Measurements from ENCODE around the gene KLF13.
A peak's percentile ranks its signal among the peaks of the same experiment; 100 is the strongest.

Gene KLF13

GRCh38 chr15:31346367-31347066 lies 19.9 kb downstream of the KLF13 start:
- peak overlapping the region; percentile 38 for H3K27ac ChIP-seq (ENCODE audit: low read depth, low read length)
- TF ChIP-seq EZH2phosphoT487 (IDR thresholded peaks at IDR 0.05; ENCODE audit: borderline replicate concordance, low read length) = no peak
- TF ChIP-seq, protein P1, sequence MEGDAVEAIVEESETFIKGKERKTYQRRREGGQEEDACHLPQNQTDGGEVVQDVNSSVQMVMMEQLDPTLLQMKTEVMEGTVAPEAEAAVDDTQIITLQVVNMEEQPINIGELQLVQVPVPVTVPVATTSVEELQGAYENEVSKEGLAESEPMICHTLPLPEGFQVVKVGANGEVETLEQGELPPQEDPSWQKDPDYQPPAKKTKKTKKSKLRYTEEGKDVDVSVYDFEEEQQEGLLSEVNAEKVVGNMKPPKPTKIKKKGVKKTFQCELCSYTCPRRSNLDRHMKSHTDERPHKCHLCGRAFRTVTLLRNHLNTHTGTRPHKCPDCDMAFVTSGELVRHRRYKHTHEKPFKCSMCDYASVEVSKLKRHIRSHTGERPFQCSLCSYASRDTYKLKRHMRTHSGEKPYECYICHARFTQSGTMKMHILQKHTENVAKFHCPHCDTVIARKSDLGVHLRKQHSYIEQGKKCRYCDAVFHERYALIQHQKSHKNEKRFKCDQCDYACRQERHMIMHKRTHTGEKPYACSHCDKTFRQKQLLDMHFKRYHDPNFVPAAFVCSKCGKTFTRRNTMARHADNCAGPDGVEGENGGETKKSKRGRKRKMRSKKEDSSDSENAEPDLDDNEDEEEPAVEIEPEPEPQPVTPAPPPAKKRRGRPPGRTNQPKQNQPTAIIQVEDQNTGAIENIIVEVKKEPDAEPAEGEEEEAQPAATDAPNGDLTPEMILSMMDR (IDR thresholded peaks at IDR 0.05; ENCODE audit: low read depth, low read length, poor library complexity, severe bottlenecking) = no peak
- H3F3A ChIP-seq (ENCODE audit: control insufficient read depth, insufficient read depth) = peaks cover 7% of the 10 kb centered on the region
- no peaks in the 10 kb centered on the region for H3K9me2 ChIP-seq (replicated peaks; ENCODE audit: control insufficient read depth, low read length)
- H3K9me3 ChIP-seq (ENCODE audit: control insufficient read depth, insufficient read depth, low read length) = no peaks in the 10 kb centered on the region
- peaks cover 100% of the 10 kb centered on the region for H3K4me1 ChIP-seq (ENCODE audit: control insufficient read depth, low read length)
- no peaks in the 10 kb centered on the region for H3K27me3 ChIP-seq (ENCODE audit: control insufficient read depth, low read length)
- peaks cover 51% of the 10 kb centered on the region for H3K36me3 ChIP-seq (ENCODE audit: control insufficient read depth, low read length)
- peak overlapping the region; percentile 89 for H3K4me2 ChIP-seq (ENCODE audit: low read length)
- peaks cover 21% of the 10 kb centered on the region for H4K20me1 ChIP-seq (ENCODE audit: control insufficient read depth, insufficient read depth, low read depth, low read length)
- H3K79me2 ChIP-seq (ENCODE audit: control insufficient read depth, low read length) = peaks cover 100% of the 10 kb centered on the region
- peak overlapping the region; percentile 60 for H3K4me3 ChIP-seq (ENCODE audit: low read length)

- Histone ChIP-seq H3K4me1 (ENCODE audit: control insufficient read depth, low read length) (peaks cover 100% of the 10 kb centered on the region), H3K9me3 (ENCODE audit: control insufficient read depth, insufficient read depth, low read length) (no peaks in the 10 kb centered on the region), H4K20me1 (ENCODE audit: control insufficient read depth, insufficient read depth, low read depth, low read length) (peaks cover 14% of the 10 kb centered on the region), H3K27me3 (ENCODE audit: control insufficient read depth, low read length) (no peaks in the 10 kb centered on the region), H3K4me2 (ENCODE audit: low read length) (peak overlapping the region; percentile 89), H3K4me3 (ENCODE audit: low read length) (no peak overlapping the region), H3K79me2 (ENCODE audit: control insufficient read depth, low read length) (peaks cover 100% of the 10 kb centered on the region), H3K9me2 (replicated peaks; ENCODE audit: control insufficient read depth, low read length) (no peaks in the 10 kb centered on the region), H3K36me3 (ENCODE audit: control insufficient read depth, low read length) (peaks cover 45% of the 10 kb centered on the region), H3F3A (ENCODE audit: control insufficient read depth, insufficient read depth) (peaks cover 10% of the 10 kb centered on the region), H3K27ac (ENCODE audit: low read depth, low read length) (no peak overlapping the region)
- no peak for TF ChIP-seq EZH2phosphoT487 (IDR thresholded peaks at IDR 0.05; ENCODE audit: borderline replicate concordance, low read length)
- TF ChIP-seq, protein P1 (IDR thresholded peaks at IDR 0.05; ENCODE audit: low read depth, low read length, poor library complexity, severe bottlenecking) = no peak
Observed at GRCh38 chr15:31347067-31347975, 20.7 kb downstream of the KLF13 start.

- peaks cover 10% of the 10 kb centered on the region for H3F3A ChIP-seq (ENCODE audit: control insufficient read depth, insufficient read depth)
- no peaks in the 10 kb centered on the region for H3K9me3 ChIP-seq (ENCODE audit: control insufficient read depth, insufficient read depth, low read length)
- peaks cover 45% of the 10 kb centered on the region for H3K36me3 ChIP-seq (ENCODE audit: control insufficient read depth, low read length)
- TF ChIP-seq, protein P1 (IDR thresholded peaks at IDR 0.05; ENCODE audit: low read depth, low read length, poor library complexity, severe bottlenecking) = no peak
- no peak for TF ChIP-seq EZH2phosphoT487 (IDR thresholded peaks at IDR 0.05; ENCODE audit: borderline replicate concordance, low read length)
- H3K4me2 ChIP-seq (ENCODE audit: low read length) = no peak overlapping the region
- H3K27me3 ChIP-seq (ENCODE audit: control insufficient read depth, low read length) = no peaks in the 10 kb centered on the region
- peaks cover 17% of the 10 kb centered on the region for H4K20me1 ChIP-seq (ENCODE audit: control insufficient read depth, insufficient read depth, low read depth, low read length)
- H3K79me2 ChIP-seq (ENCODE audit: control insufficient read depth, low read length) = peaks cover 100% of the 10 kb centered on the region
- peaks cover 100% of the 10 kb centered on the region for H3K4me1 ChIP-seq (ENCODE audit: control insufficient read depth, low read length)
- H3K27ac ChIP-seq (ENCODE audit: low read depth, low read length) = no peak overlapping the region
- H3K4me3 ChIP-seq (ENCODE audit: low read length) = no peak overlapping the region
- H3K9me2 ChIP-seq (replicated peaks; ENCODE audit: control insufficient read depth, low read length) = no peaks in the 10 kb centered on the region
Observed at GRCh38 chr15:31347981-31348803, 21.6 kb downstream of the KLF13 start.
